Renal cortex interstitium (tissue), 11 donors: ENCODE results near the gene MCF2L2. TPM values are rescaled to one million over a fixed set of nuclear protein-coding genes. Genes with fewer than 3 reads are reported as not detected.

Experiments
- DNase-seq, 11 donors: peaks; one replicate each; pipeline ENCODE4 v3.0.0-alpha.2; 2013; ENCODE audit warnings: low read depth in 9 of 11, low spot score in 4 of 11; ENCODE audit errors: extremely low read depth in 1 of 11
- polyA plus RNA-seq, 3 donors: library from polyadenylated mRNA; unstranded; fragments of 120-200 nt; gene quantifications; one replicate each; pipeline ENCODE4 v1.2.1, GENCODE V29; 2013; ENCODE audit not compliant: insufficient read length in 3 of 3

The MCF2L2 gene
- polyA plus RNA-seq, 3 donors, result 0.62 to 1.2 (median 0.81) TPM

GRCh38 chr3:183411216-183411922, 17.1 kb downstream of the MCF2L2 start:
- DNase-seq, result no peak

- DNase-seq, result no peak
Observed at GRCh38 chr3:183410759-183411158, 17.7 kb downstream of the MCF2L2 start.

GRCh38 chr3:183410280-183410679, 18.1 kb downstream of the MCF2L2 start:
- DNase-seq, result no peak

DNA sequence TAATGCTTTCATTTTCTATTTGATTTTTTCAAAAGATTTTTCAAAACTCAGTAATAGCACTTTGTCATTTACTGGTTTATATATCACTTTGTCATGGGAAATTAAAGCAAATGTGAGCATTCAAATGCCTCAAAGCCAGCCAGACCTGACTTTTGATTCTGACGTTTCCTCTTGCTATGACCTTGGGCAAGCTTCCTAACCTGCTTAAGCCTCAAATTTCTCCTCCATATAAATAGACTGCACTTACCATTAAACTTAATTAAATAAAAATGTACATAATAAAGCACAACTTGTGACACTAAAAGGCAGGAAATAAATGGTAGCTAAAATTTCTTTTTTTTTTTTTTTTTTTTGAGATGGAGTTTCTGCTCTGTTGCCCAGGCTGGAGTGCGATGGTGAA, 19.2 kb downstream of the MCF2L2 start:
- DNase-seq, result no peak

GRCh38 chr3:183401678-183402077, 26.7 kb downstream of the MCF2L2 start:
- no peak for DNase-seq

GRCh38 chr3:183400352-183400751, 28.1 kb downstream of the MCF2L2 start:
- no peak for DNase-seq

GRCh38 chr3:183396662-183397391, 31.6 kb downstream of the MCF2L2 start:
- no peak for DNase-seq

- peak in 1 of 11 donors; percentile 17 for DNase-seq
Observed at GRCh38 chr3:183394150-183394549, 34.3 kb downstream of the MCF2L2 start.

DNA sequence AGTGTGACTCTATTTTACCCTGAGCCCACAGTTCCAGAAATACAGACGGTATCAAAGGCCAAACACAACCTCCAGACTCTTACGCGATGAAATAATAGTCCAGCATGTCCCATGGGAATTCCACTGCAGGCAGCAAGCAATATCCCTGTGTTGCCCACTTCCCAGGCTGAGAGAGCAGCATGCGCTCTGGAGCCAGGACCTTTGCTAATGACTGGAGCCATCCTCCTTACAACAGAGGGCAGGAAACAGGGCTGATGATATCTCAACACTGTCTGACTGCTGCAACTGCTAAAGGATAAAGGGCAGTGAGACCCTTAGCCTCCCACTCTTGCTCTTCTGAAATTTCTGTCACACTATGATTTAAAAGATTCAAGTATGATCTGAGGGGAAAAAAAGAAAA, 34.8 kb downstream of the MCF2L2 start:
- no peak for DNase-seq

DNA sequence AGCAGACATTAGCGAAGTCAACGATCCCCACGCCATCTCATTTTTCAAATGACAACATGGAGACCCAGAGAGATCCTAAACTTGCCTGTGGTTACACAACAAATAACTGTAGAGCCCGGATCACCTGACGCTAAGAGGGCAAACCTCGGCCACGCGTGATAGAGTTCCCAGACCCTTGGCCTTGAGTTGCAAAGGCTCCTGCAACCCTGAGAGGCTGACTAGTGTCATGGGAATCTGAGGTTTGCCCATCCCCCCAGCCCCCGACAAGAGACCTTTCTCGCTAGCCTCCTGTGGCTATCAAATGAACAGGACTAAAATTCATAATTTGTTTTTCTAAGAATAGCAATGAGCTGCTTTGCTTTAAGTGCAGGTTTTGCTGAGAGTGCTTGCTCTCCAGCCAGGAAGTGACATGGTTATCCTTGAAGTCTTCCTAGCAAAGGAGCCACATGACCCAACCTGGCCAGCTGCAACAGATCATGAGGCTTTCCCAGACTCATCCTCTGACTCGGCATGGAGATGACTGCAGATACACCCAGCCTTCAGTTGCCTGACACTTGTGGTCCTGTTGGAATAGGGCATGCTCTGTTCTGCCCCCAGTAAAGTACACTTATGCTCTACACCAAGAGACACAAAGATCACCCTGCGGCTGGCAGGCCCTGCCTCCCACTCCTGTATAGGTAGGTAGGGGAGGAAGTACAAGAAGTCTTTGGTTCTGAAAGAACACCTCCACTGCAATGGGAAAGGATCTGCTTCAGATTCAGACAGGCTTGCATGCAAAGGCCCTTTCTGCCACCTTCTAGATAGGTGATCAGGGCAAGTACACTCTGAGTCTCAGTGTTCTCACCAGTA, 36.0 kb downstream of the MCF2L2 start:
- peak in 1 of 11 donors; percentile 17 for DNase-seq

GRCh38 chr3:183391460-183391859, 37.0 kb downstream of the MCF2L2 start:
- no peak for DNase-seq

GRCh38 chr3:183390844-183391243, 37.6 kb downstream of the MCF2L2 start:
- no peak for DNase-seq

DNA sequence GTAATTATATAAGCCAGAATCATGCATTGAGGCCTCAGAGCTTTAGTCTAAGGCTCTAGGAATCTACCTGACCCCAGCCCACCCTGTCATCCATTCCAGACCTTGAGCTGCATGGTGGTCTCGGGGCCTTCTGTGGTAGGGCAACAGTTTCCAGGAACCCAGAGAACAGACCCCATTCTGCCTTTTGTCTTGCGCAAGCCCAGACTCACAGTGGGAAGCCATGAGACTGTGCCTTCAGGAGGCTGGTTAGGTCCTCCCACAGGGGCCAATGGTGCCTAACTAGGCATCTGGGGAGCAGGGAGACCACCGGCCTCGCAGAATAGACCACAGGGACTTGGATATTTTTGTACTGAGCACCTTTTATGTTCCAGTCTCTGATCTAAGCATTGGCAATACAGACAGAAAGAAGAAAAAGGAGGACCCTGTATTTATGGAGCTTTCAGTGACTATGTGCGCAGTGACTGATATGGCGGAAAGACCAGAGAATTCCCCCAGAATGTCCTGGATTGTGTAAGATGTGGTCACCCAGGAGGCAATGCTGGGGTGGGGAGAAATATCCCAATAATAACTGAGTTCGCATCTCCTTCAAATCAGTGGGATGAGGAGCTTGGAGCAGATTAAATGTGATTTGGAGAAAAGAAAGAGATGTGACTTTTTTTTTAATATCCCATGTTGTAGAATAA, 40.1 kb downstream of the MCF2L2 start:
- DNase-seq, result no peak

DNA sequence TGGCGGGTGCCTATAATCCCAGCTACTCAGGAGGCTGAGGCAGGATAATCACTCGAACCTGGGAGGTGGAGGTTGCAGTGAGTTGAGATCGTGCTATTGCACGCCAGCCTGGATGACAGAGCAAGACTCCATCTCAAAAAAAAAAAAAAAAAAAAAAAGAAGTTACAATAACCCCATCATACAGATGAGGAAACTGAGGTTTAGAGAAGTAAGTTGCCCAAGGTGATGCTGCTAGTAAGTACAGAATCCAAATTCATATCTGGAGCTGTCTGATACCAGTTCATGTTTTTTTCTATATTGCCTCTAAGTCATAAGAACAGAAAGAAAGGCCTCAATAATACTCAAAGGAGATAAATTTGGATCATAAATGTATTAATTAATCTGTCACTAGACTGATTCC, 40.6 kb downstream of the MCF2L2 start:
- no peak for DNase-seq

DNA sequence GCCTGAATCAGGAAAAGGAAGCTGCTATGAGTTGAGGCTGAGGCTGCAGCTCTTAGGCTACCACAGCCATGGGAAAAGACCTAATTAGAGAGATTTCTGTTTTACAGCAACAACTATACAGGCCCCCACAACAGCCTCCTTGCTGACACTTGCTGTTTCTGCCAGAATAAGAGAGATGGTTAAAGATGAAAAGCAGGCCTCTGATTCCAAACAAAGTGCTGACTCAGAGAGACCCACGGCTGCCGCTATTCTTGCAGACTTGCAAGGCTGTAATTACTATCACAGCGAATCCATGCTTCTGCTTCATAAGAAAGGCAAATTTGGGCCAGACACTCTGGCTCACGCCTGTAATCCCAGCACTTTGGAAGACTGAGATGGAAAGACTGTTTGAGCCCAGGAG, 41.8 kb downstream of the MCF2L2 start:
- no peak for DNase-seq

DNA sequence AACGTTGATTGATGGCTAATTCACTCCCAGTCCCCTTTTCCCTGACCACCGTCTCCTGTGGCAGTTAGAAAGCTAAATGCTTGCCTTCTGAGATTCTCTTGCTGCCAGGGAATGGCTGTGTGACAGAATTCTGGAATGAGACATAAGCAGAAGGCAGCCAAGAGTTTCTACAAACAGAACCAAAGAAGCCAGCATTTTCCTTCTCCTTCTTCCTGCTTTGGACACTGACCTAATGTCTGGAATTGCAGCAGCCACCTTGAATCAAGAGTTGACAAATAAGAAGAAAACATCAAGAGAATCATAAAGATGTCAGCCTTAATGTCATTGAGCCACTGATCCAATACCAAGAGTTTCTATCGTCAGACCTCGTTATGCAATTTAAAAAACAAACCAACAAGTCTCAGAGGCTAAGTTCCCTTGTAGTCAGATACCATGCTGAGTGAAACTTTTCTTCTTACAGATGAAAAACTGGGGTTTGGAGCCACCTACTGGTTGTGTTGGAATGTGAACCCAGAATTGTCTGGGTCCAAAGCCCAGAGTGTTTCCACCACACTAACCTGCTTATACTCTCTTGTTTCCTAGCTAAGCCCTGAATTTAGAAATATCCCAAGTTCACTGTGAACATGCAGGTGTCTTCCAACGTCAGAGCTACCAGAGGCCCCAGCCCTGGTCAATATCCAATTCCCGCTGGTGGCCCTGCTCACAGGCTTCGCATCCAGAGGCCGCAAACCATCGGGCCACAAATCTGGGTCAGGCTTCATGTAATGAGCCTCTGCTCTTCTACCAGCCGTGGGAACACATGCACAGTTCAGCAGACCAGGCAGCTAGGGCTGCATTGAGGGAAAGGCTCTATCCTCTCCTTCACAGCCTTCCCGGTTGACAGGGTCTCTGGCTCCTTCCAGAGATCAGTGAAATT, 42.5 kb downstream of the MCF2L2 start:
- peak in 9 of 11 donors; percentile 39 to 66 (median 57) for DNase-seq

DNA sequence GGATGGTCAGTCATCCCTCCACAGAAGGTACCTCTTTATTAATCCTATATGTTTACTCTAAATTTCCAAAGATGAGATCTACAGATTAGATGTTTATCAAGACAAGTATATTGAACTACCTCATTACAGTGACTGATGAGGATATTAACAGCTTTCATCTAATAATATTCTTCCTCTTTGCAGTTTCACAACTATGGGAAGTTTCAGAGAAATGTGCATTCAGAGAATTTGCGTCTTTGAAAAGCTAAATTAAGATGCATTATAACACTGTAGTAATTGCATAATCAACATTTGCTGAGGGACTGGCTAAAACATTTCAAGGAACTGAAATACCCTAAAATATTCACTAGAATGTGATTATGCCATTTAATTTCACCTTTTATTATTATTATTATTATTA, 46.7 kb downstream of the MCF2L2 start:
- no peak for DNase-seq

GRCh38 chr3:183381179-183381578, 47.2 kb downstream of the MCF2L2 start:
- DNase-seq, result no peak
